Body of pancreas (tissue), 4 donors: ENCODE results near the gene TTC31.

Source experiments
- POLR2A ChIP-seq, 3 donors: fragments of 450-650 bp; IDR thresholded peaks; one replicate each; pipeline ENCODE4 v1.6.1; 2016; ENCODE audit warnings: antibody characterized with exemption in 3 of 3, mild to moderate bottlenecking in 2 of 3
- TF ChIP-seq, protein P1 (sequence below), 7 experiments: fragments of 450-650 bp in 4 of 7; fragments of 200-600 bp in 3 of 7; sonication (generic) in 3 of 7; IDR thresholded peaks; one replicate each; pipeline ENCODE4 v1.5.1; 2016 to 2019; ENCODE audit warnings: antibody characterized with exemption in 7 of 7

DNA sequence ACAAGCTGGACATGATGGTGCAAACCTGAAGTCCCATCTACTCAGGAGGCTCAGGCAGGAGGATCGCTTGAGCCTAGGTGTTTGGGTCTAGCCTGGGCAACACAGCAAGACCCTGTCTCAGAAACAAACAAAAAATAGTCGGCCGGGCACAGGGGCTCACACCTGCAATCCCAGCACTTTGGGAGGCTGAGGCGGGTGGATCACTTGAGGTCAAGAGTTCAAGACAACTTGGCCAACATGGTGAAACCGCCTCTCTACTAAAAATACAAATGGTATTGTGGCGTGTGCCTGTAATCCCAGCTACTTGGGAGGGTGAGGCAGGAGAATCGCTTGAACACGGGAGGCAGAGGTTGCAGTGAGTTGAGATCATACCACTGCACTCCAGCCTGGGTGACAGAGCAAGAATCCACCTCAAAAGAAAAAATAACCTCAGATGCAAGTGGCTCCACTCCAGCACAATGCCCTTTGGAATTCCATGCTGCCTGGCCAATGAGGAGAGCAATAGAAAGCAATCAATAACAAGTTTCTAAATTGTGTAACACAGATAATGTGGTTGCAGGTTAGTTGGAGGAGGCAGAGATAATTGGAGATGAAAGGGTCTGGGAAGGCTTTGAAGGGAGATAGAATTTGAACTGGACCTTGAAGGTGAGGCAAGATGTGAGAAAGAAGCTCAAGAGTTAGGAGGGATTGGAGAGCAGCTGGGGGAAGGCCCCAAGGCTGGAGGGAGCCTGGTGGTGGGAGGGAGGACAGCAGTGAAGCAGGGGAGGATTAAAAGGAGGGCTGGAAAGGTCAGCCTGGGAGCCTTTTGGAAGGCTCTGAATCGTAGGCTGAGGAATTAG, 6.0 kb downstream of the TTC31 start:
- TF ChIP-seq, protein P1, sequence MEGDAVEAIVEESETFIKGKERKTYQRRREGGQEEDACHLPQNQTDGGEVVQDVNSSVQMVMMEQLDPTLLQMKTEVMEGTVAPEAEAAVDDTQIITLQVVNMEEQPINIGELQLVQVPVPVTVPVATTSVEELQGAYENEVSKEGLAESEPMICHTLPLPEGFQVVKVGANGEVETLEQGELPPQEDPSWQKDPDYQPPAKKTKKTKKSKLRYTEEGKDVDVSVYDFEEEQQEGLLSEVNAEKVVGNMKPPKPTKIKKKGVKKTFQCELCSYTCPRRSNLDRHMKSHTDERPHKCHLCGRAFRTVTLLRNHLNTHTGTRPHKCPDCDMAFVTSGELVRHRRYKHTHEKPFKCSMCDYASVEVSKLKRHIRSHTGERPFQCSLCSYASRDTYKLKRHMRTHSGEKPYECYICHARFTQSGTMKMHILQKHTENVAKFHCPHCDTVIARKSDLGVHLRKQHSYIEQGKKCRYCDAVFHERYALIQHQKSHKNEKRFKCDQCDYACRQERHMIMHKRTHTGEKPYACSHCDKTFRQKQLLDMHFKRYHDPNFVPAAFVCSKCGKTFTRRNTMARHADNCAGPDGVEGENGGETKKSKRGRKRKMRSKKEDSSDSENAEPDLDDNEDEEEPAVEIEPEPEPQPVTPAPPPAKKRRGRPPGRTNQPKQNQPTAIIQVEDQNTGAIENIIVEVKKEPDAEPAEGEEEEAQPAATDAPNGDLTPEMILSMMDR (IDR thresholded peaks at IDR 0.05), result no peak
- no peak for TF ChIP-seq POLR2A (IDR thresholded peaks at IDR 0.05)
